Activated CD8-positive, alpha-beta memory T cell treated with anti-CD3 and anti-CD28 coated beads, Interleukin-2, amount 50 U/mL, for 1 hour (primary cell): ENCODE results near the gene C16orf86.
A peak's percentile ranks its signal among the peaks of the same experiment; 100 is the strongest.

Source experiments
- DNase-seq: peaks from one replicate; pipeline ENCODE4 v3.0.0-alpha.2; 2020; ENCODE audit errors: extremely low read depth

Gene C16orf86

GRCh38 chr16:67667453-67667816 is 821 bp downstream of the C16orf86 start:
- DNase-seq: no peak

GRCh38 chr16:67667817-67668494 is 1.3 kb downstream of the C16orf86 start:
- peak; percentile 72 for DNase-seq

DNA sequence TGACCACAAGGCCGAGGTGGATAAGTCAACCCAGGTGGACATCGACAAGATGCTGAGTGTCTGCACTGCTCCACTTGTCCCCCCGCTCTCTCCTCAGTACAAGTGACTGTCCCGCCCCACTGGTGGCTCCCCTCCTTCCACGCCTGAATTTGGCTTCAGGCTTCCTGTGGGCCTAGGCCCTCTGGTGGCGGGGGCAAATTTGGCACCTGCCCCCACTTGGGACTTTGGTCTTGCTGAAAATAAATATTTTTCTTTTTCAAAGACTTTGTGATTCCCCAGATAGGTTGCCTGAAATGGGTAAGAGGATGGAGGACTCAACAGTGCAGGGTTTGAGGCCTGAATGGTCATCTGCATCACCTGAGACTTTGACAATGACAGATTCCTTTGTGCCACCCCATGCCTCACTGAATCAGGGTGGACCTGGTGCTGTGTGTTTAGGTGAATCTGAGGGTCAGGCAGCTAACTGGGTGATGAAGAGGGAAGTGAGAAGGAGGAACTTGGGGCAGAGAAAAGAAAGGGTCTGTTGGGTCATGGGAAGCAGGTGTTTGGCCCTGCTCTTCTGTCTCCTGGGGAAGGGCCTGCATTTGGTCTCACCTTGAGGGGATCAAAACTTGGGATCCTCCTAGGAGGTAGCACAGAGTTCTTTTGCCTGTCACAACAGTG is 2.0 kb downstream of the C16orf86 start:
- DNase-seq: no peak

GRCh38 chr16:67669499-67670101 is 3.0 kb downstream of the C16orf86 start:
- no peak for DNase-seq

DNA sequence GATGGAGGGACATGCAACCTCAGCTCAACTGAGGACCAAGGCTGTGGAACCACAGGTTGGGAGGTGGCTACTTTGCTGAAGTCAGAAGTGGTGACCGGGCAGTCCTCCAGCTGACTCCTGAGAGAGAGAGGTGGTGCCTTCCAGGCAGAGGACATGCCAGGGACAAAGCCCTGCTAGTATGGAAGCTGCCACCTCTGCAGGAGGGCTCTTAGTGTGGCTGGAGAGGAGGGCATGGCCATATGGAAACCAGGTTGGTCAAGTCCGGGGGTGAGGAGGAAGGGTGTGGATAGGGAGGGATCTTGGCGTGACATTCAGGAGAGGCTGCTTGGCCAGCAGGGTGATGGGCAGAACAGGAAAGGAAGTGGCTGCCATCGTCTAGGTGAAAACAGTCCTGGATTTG is 5.7 kb downstream of the C16orf86 start:
- no peak for DNase-seq

- DNase-seq: no peak
Observed at GRCh38 chr16:67672739-67673662, 6.4 kb downstream of the C16orf86 start.

GRCh38 chr16:67673712-67674580 is 7.3 kb downstream of the C16orf86 start:
- DNase-seq: no peak

DNA sequence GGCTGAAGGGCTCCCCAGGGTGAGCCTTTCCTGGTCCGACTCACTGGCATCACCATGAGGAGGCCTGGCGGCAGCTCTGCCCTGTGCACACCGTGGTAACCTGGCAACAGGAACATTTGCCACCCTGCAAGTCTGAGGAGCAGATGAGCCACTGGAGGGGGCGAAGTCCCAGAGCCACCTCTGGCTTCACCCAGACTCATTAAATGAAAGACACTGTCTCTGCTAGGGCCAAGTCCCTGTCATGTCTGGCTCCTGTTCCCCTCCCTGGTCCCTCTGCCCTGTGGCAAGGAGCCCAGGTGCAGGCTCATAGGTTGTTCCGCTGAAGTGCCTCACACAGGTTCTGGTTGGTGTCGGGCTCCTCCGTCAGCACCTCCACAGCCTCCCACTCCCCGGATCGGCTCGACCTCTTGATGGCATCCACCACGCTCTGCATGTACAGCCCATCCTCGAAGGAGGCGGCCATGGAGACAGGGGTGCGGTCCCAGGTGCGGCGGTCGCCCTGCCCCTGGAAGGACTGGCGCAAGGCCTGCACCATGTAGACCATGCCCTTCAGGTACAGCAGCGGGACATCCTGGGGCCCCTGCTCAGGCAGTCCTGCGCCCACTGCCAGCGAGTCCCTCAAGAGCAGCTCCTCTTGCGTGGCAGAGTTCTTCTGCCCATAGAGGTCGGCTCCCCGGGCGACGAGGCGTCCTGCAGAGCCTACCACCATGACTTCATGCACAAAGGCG is 8.4 kb downstream of the C16orf86 start:
- no peak for DNase-seq

GRCh38 chr16:67675579-67675935 is 8.9 kb downstream of the C16orf86 start:
- no peak for DNase-seq

DNA sequence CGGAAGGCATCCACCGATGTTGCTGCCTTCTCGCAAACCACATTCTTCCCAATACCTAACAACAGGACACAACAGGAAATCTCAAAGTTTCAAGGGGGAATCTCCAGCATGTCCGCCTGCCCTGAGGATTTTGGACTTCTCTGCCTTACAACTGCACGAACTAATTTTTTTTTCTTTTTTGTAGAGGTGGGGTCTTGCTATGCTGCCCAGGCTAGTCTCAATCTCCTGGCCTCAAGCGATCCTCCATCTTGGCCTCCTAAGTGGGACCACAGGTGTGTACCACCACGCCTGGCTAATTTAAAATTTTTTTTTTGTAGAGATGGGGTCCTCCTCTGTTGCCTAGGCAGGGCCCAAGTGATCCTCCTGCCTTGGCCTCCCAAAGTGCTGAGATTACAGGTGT is 9.4 kb downstream of the C16orf86 start:
- DNase-seq: no peak

DNA sequence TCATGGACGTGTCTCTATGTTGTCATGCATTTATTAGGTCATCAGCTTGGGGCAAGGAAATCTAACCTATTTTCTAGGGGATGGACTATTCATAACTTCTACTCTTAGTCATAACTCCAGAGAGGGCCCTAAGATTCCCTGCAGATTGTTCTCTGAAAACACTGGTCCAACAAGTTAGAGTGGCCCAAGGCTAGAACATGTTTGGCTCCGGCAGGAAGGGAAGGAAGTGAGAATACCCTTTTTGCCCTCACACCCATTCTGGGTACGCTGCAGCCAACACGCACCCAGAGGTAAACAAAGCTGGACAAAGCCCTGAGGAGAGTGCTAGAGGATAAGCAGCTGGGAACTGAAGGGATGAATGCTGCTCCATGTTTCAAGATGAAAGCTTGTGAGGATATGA is 9.9 kb downstream of the C16orf86 start:
- no peak for DNase-seq

GRCh38 chr16:67676939-67677338 is 10.3 kb downstream of the C16orf86 start:
- DNase-seq: no peak

GRCh38 chr16:67677712-67678111 is 11.1 kb downstream of the C16orf86 start:
- no peak for DNase-seq

GRCh38 chr16:67678354-67679023 is 11.9 kb downstream of the C16orf86 start:
- DNase-seq: no peak

DNA sequence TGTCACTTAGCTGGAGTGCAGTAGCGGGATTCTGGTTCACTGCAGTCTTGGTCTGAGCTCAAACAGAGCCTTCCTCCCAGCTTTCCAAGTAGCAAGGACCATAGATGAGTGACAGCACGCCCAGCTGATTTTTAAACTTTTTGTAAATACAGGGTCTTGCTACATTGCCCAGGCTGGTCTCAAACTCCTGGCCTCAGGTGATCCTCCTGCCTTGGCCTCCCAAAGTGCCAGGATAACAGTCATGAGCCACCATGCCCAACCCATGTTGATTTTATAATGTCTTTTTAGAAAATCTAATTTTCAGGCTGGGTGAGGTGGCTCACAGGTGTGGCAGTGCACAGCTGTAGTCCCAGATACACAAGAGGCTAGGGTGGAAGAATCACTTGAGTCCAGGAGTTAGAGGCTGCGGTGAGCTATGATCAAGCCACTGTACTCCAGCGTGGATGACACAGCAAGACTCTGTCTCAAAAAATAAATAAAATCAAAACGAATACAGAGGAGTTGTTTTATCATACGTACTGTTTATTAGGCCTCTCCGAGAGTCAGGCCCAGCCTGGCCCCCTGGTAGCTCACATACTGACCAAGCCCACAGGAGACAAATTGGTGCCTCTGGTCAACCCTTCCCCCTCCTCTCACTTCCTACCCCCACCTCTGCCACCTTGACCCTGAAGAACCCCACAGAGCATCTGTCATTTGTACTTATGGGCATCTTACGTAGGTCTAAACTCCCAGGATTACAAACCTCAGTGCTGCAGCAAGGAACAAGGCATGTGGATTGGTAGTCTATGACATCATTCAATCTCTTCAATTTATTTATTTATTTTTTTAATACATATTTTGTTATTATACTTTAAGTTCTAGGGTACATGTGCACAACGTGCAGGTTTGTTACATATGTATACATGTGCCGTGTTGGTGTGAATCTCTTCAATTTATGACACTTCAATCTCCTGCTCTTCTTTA is 13.6 kb downstream of the C16orf86 start:
- DNase-seq: no peak

GRCh38 chr16:67683767-67684166 is 17.2 kb downstream of the C16orf86 start:
- no peak for DNase-seq

DNA sequence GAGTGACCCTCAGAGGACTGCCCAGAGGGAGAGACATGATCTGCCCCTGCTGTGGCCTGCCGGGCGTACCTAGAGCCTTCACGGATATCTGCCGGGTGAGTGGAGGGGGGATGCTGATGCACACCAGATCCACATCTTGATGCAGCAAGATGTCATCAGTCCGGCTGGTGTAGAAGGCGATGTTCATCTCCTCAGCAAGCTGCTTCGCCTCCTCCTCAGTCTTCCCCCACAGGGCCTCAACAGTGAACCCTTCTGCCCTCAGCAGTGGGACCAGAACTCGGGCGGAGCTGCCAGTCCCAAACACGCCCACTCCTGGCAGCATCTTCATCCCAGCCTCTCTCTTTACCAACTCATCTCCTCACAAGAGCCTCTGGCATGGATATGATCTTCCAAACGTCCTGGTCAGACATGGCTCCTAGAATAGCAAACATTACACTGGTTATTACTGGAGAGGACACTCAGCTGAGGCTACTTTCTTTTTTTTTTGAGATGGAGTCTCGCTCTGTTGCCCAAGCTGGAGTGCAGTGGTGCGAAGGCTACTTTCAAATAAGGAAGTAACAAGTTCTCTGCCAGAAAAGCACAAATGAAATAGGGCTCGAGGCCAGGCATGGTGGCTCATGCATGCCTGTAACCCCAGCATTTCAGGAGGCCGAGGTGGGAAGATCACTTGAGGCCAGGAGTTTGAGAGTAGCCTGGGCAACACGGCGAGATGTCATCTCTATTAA is 18.9 kb downstream of the C16orf86 start:
- DNase-seq: no peak
